ENCODE measurements around the gene CREBRF. TPM values are rescaled to one million over a fixed set of nuclear protein-coding genes. Genes with fewer than 3 reads are reported as not detected.

Gene CREBRF
- total and polyA plus RNA-seq, 2 experiments from 2014 or later = 2.0 to 3.5 TPM

GRCh38 chr5:173014671-173015070 is 41.5 kb upstream of the CREBRF start (continued):
- TF ChIP-seq ZNF462 (CRISPR knock-in tag; IDR thresholded peaks at IDR 0.05) (no peak), CREB1 (CRISPR knock-in tag; IDR thresholded peaks at IDR 0.05; ENCODE audit: low read depth) (no peak), ZNF114 (CRISPR knock-in tag; IDR thresholded peaks at IDR 0.05) (no peak), POLR2AphosphoS5 (IDR thresholded peaks at IDR 0.05; ENCODE audit: low read depth) (no peak), REST (IDR thresholded peaks at IDR 0.05; ENCODE audit: unreplicated experiment) (no peak), STAT1 (IDR thresholded peaks at IDR 0.05; ENCODE audit: unreplicated experiment) (no peak), EZH2 (IDR thresholded peaks at IDR 0.05; ENCODE audit: low read depth, unreplicated experiment) (no peak), ZNF331 (CRISPR knock-in tag; IDR thresholded peaks at IDR 0.05; ENCODE audit: low read depth) (no peak), CTCF (conservative IDR thresholded peaks at IDR 0.05; ENCODE audit: low read depth in 2 of 2) (no peak), JUNB (IDR thresholded peaks at IDR 0.05; ENCODE audit: unreplicated experiment) (no peak), EZH2phosphoT487 (IDR thresholded peaks at IDR 0.05; ENCODE audit: unreplicated experiment) (no peak), NANOG (IDR thresholded peaks at IDR 0.05; ENCODE audit: borderline replicate concordance) (no peak)
